Body of pancreas (tissue), 4 donors: ENCODE data around the gene TOX2. TPM values are rescaled to one million over a fixed set of nuclear protein-coding genes. Genes with fewer than 3 reads are reported as not detected.

ENCODE experiments used
- ATAC-seq: fragments of 150-250 bp; one replicate; pipeline ENCODE4 v1.9.1; 2016
- DNase-seq, 4 donors: peaks; one replicate each; pipeline ENCODE4 v3.0.0-alpha.2; 2019
- H3K27ac ChIP-seq, 4 donors: fragments of 200-600 bp; sonication (generic); 1 replicate in 3 of 4; 2 replicates in 1 of 4; pipeline versions ENCODE4 v1.5.1 to v1.6.1; 2016 to 2019; ENCODE audit warnings: mild to moderate bottlenecking in 1 of 4, mixed read lengths in 1 of 4, moderate library complexity in 1 of 4
- H3K27me3 ChIP-seq, 2 donors: fragments of 200-600 bp; sonication (generic); one replicate each; pipeline ENCODE4 v1.6.0; 2016; ENCODE audit warnings: mild to moderate bottlenecking in 1 of 2
- H3K36me3 ChIP-seq, 2 donors: fragments of 200-600 bp; sonication (generic); replicated peaks in 1 of 2; 2 replicates each; pipeline ENCODE4 v1.5.1; 2016; ENCODE audit warnings: low read depth in 2 of 2; ENCODE audit not compliant: insufficient read depth in 1 of 2
- H3K4me1 ChIP-seq: fragments of 200-600 bp; sonication (generic); one replicate; pipeline ENCODE4 v1.6.0; 2016
- H3K4me3 ChIP-seq, 2 donors: fragments of 200-600 bp; sonication (generic); 1 replicate in 1 of 2; 2 replicates in 1 of 2; pipeline ENCODE4 v1.5.1; 2016 to 2019
- H3K9me3 ChIP-seq, 3 donors: fragments of 200-600 bp; sonication (generic); 1 replicate in 2 of 3; 2 replicates in 1 of 3; pipeline ENCODE4 v1.5.1; 2016
- POLR2A ChIP-seq, 3 donors: fragments of 450-650 bp; IDR thresholded peaks; one replicate each; pipeline ENCODE4 v1.6.1; 2016; ENCODE audit warnings: antibody characterized with exemption in 3 of 3, mild to moderate bottlenecking in 2 of 3
- WGBS, 2 donors: methylation state at CpG; one replicate each; pipeline ENCODE4 v1.1.5; 2017; 5-methylcytosine and 5-hydroxymethylcytosine counted together
- intact Hi-C: fragments of 100-400 bp; cut with DNase I; formaldehyde crosslinking; loops from one replicate; pipeline ENCODE4 v1.15.1; 2023
- total RNA-seq, 2 donors: library from RNA; depleted of rRNA; stranded (reverse); fragments of >200 nt; gene quantifications; one replicate each; pipeline ENCODE4 v1.1.0, GENCODE V29; 2016
- TF ChIP-seq, protein P1 (sequence below), 7 experiments: fragments of 450-650 bp in 4 of 7; fragments of 200-600 bp in 3 of 7; sonication (generic) in 3 of 7; IDR thresholded peaks; one replicate each; pipeline ENCODE4 v1.5.1; 2016 to 2019; ENCODE audit warnings: antibody characterized with exemption in 7 of 7

The TOX2 gene
- total RNA-seq, 2 donors from 2014 or later = 1.8 to 2.0 TPM

DNA sequence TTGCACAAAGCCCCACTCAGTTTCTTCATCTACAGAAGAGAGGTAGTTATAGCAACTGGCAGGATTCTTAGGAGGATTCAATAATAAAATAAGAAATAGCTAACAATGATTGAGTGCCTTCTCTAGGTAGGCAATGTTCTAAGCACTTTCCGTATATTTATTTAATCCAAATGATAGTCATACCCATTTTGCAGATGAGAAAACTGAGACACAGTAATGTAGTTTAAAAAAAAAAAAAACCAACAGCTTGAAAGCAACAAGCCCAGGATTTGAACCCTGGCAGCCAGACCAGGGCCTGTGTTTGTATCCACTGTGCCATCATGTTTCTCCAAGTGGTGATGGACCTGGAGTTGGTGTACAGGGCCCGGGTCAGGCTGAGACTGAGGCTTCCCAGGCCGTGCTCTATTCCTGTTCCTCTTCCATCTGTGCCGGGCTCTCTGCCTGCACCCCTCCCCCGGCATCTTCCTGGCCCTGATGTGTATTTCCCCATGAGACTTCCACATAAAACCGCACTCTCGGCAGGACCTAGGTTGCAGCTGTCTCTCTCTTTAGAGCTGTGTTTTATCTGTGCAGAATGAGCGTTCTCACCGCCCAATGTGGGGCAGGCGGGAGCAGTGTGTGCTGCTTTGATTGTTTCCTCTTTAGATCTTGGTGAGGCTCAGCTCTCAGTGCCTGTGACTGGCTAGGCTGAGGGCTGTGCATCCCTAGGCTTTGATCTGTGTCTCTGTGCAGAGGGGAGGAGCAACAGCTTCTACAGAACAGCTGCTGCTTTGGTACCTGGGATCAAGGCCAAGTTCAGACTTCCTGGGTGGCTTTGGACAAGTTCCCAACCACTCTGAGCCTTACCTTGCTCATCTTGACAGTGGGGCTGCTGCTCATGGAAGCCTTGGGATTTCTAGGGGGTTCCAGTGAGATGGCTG, 49.5 kb downstream of the TOX2 start:
- WGBS, 2 donors = 43 to 55% methylated on average over 10 of the region's 10 CpGs
- Histone ChIP-seq H3K27ac (no peak overlapping the region), H3K4me3 (no peak overlapping the region), H3K27me3 (no peaks in the 10 kb centered on the region), H3K4me1 (peaks cover 8% of the 10 kb centered on the region), H3K36me3 (no peaks in the 10 kb centered on the region), H3K9me3 (no peaks in the 10 kb centered on the region)
- ATAC-seq (peak; percentile 12), DNase-seq (peak in 2 of 4 donors; percentile 28 to 65)
- TF ChIP-seq POLR2A (IDR thresholded peaks at IDR 0.05) = no peak
- TF ChIP-seq, protein P1, sequence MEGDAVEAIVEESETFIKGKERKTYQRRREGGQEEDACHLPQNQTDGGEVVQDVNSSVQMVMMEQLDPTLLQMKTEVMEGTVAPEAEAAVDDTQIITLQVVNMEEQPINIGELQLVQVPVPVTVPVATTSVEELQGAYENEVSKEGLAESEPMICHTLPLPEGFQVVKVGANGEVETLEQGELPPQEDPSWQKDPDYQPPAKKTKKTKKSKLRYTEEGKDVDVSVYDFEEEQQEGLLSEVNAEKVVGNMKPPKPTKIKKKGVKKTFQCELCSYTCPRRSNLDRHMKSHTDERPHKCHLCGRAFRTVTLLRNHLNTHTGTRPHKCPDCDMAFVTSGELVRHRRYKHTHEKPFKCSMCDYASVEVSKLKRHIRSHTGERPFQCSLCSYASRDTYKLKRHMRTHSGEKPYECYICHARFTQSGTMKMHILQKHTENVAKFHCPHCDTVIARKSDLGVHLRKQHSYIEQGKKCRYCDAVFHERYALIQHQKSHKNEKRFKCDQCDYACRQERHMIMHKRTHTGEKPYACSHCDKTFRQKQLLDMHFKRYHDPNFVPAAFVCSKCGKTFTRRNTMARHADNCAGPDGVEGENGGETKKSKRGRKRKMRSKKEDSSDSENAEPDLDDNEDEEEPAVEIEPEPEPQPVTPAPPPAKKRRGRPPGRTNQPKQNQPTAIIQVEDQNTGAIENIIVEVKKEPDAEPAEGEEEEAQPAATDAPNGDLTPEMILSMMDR (IDR thresholded peaks at IDR 0.05) = no peak
- intact Hi-C loops = no loop called here

DNA sequence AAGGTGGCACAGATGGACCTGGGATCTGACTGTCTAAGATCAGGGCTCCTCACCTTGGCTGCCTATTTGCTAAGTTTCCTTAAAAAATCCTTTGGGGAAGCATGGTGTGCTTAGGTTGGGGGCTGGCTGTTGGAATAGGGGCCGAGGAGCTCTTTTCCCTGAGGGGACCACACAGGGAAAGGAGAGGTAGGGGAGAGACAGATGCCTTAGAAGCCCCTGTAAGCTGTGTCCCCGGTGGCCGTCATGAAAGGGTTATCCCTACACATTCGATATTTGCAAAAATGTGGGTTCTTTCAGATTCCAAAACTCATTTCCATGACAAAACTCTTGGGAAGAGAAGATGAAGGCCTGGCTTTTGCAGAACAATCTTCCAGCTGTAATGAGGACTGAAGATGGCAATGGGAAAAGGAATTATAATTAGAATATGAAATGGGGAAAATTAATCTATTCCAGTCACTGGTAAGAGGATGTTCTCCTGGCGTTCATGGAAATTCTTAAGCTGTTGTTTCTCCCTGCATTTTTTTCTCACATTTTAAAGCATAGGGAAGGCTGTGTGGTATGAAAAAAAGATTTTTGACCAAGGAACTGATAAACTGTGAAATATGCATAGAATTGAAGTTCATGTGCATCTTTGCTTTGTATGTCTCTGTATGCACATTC, 53.8 kb downstream of the TOX2 start:
- TF ChIP-seq POLR2A (IDR thresholded peaks at IDR 0.05) = no peak
- TF ChIP-seq, protein P1 (IDR thresholded peaks at IDR 0.05) = no peak
- H3K9me3 ChIP-seq = no peaks in the 10 kb centered on the region
- no peaks in the 10 kb centered on the region for H3K36me3 ChIP-seq
- no peak overlapping the region for H3K4me3 ChIP-seq
- no peak for DNase-seq
- H3K27me3 ChIP-seq = no peaks in the 10 kb centered on the region
- intact Hi-C loops = no loop called here
- no peaks in the 10 kb centered on the region for H3K4me1 ChIP-seq
- WGBS, 2 donors = 46 to 48% methylated on average over 5 of the region's 5 CpGs
- no peak for ATAC-seq
- H3K27ac ChIP-seq = no peak overlapping the region

DNA sequence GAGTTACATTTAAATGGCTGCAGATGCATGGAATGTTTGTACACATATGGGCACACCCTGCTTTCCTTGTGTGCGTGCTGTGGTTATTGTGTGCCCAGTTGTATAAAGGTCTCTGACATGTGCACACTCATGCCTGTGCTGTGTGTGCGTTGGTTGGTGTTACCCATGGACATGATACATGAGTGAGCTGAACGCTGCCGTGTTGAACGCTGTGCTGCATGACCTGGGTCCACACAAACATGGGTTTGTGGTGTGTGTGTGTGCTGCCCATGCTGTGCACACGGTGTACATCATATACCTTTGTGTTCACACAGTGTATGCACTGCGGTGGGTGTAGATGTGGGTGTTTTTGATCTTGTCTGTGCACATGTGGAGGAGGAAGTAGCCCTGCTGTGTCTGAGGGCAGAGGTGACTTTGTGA, 54.4 kb downstream of the TOX2 start:
- intact Hi-C loops = no loop called here
- no peak for ATAC-seq
- WGBS, 2 donors = 67 to 76% methylated on average over 7 of the region's 7 CpGs
- TF ChIP-seq, protein P1 (IDR thresholded peaks at IDR 0.05) = no peak
- no peak for TF ChIP-seq POLR2A (IDR thresholded peaks at IDR 0.05)
- no peak overlapping the region for H3K4me3 ChIP-seq
- no peaks in the 10 kb centered on the region for H3K9me3 ChIP-seq
- no peak for DNase-seq
- no peaks in the 10 kb centered on the region for H3K27me3 ChIP-seq
- no peaks in the 10 kb centered on the region for H3K4me1 ChIP-seq
- H3K36me3 ChIP-seq = no peaks in the 10 kb centered on the region
- H3K27ac ChIP-seq = no peak overlapping the region

DNA sequence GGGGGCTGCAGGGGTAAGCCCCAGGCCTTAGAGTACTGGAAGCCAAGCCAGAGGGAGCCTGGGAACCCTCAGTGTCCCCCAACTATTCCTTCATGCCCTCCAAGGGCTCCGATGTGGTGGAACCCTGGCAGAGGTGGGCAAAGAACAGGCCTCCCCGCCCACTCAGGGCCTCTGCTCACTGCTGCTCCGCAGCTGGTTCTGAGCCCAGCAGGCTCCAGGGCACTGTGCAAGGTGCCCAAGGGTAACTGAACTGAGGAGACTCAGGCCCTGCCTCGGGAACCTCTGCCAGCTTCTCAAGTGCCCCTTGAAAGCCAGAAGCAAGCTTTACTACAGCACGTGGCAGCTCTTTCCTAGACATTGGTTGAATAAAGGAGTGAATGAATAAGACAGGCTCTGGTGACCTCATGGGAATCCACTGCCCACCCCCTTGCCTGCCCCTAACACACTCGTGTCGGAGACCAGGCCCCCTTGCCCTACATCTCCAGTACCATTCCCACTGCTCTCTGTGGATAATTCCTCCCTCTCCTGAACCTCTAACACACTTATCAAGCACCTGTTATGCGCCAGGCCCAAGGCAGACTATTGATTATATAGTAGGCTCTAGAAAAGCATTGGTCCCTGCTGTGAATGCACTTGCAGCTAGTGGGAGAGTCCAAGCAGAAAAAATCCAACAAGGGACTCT, 55.0 kb downstream of the TOX2 start:
- WGBS, 2 donors = 57 to 62% methylated on average over 6 to 8 of the region's 8 CpGs
- Histone ChIP-seq H3K4me1 (no peaks in the 10 kb centered on the region), H3K4me3 (no peak overlapping the region), H3K27me3 (no peaks in the 10 kb centered on the region), H3K27ac (no peak overlapping the region), H3K36me3 (no peaks in the 10 kb centered on the region), H3K9me3 (no peaks in the 10 kb centered on the region)
- intact Hi-C loops = no loop called here
- DNase-seq (no peak), ATAC-seq (no peak)
- TF ChIP-seq POLR2A (IDR thresholded peaks at IDR 0.05) = no peak
- TF ChIP-seq, protein P1 (IDR thresholded peaks at IDR 0.05) = no peak
